ENCODE results near the gene CD44. TPM values are rescaled to one million over a fixed set of nuclear protein-coding genes. Genes with fewer than 3 reads are reported as not detected.

Gene CD44
- total RNA-seq, 1 donor from 2014 or later = 249 TPM

- intact Hi-C loops (cut with micrococcal nuclease) = loop anchor here (10.0 kb wide), 1 partner anchor 900 kb away; no protein-coding TSS in a partner anchor
Observed at GRCh38 chr11:35145271-35145670, 6.3 kb downstream of the CD44 start.

GRCh38 chr11:35146074-35146521 lies 7.1 kb downstream of the CD44 start:
- Mint-ChIP-seq H3K27ac (peak overlapping the region; percentile 95), H3K4me3 (ENCODE audit: low read depth) (peak overlapping the region; percentile 48), H3K36me3 (ENCODE audit: low read depth) (peaks cover 87% of the 10 kb centered on the region), H3K9me3 (peaks cover 3% of the 10 kb centered on the region), H3K27me3 (ENCODE audit: low read depth) (no peaks in the 10 kb centered on the region), H3K4me1 (ENCODE audit: low read depth) (peaks cover 78% of the 10 kb centered on the region)
- DNase-seq (ENCODE audit: low spot score) = peak; percentile 55
- intact Hi-C loops (cut with micrococcal nuclease) = loop anchor here (1.0 to 10.0 kb wide), 12 partner anchors 19 to 901 kb away; no protein-coding TSS in a partner anchor

More at GRCh38 chr11:35145271-35145670, 6.3 kb downstream of the CD44 start:
- no peak for DNase-seq (ENCODE audit: low spot score)
- peaks cover 73% of the 10 kb centered on the region for H3K4me1 Mint-ChIP-seq (ENCODE audit: low read depth)
- H3K27ac Mint-ChIP-seq = peak overlapping the region; percentile 95
- no peaks in the 10 kb centered on the region for H3K27me3 Mint-ChIP-seq (ENCODE audit: low read depth)
- H3K4me3 Mint-ChIP-seq (ENCODE audit: low read depth) = peak overlapping the region; percentile 48
- H3K36me3 Mint-ChIP-seq (ENCODE audit: low read depth) = peaks cover 86% of the 10 kb centered on the region
- peaks cover 3% of the 10 kb centered on the region for H3K9me3 Mint-ChIP-seq

GRCh38 chr11:35146711-35147110 lies 7.7 kb downstream of the CD44 start:
- Mint-ChIP-seq H3K27ac (peak overlapping the region; percentile 95), H3K4me1 (ENCODE audit: low read depth) (peaks cover 79% of the 10 kb centered on the region), H3K4me3 (ENCODE audit: low read depth) (peak overlapping the region; percentile 48), H3K9me3 (peaks cover 3% of the 10 kb centered on the region), H3K36me3 (ENCODE audit: low read depth) (peaks cover 87% of the 10 kb centered on the region), H3K27me3 (ENCODE audit: low read depth) (no peaks in the 10 kb centered on the region)
- no peak for DNase-seq (ENCODE audit: low spot score)
- intact Hi-C loops (cut with micrococcal nuclease) = loop anchor here (1.0 to 10.0 kb wide), 12 partner anchors 19 to 902 kb away; no protein-coding TSS in a partner anchor

DNA sequence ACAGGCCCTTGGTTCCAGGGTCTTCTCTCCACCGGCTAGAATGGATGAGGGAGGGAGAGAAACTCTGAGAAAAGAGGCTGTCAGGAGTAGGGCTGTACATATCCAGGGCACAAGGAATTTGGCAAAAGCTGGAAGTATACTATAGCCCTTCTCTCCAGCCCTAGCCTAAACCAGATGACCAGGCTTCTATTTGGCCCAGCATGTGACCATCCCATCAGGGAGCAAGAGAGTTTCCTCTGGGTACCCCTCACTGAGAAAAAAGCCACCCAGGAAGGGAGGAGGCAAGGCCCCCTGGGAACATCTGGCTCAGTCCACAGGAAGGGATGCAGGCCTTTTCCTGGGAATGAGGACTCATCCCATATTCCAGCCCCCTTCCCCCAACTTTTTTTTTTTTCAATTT lies 8.3 kb downstream of the CD44 start:
- peak overlapping the region; percentile 95 for H3K27ac Mint-ChIP-seq
- intact Hi-C loops (cut with micrococcal nuclease) = loop anchor here (2.0 to 10.0 kb wide), 3 partner anchors 196 to 902 kb away; no protein-coding TSS in a partner anchor
- peaks cover 78% of the 10 kb centered on the region for H3K4me1 Mint-ChIP-seq (ENCODE audit: low read depth)
- no peak for DNase-seq (ENCODE audit: low spot score)
- no peak overlapping the region for H3K4me3 Mint-ChIP-seq (ENCODE audit: low read depth)
- H3K27me3 Mint-ChIP-seq (ENCODE audit: low read depth) = no peaks in the 10 kb centered on the region
- H3K9me3 Mint-ChIP-seq = peaks cover 3% of the 10 kb centered on the region
- H3K36me3 Mint-ChIP-seq (ENCODE audit: low read depth) = peaks cover 87% of the 10 kb centered on the region

DNA sequence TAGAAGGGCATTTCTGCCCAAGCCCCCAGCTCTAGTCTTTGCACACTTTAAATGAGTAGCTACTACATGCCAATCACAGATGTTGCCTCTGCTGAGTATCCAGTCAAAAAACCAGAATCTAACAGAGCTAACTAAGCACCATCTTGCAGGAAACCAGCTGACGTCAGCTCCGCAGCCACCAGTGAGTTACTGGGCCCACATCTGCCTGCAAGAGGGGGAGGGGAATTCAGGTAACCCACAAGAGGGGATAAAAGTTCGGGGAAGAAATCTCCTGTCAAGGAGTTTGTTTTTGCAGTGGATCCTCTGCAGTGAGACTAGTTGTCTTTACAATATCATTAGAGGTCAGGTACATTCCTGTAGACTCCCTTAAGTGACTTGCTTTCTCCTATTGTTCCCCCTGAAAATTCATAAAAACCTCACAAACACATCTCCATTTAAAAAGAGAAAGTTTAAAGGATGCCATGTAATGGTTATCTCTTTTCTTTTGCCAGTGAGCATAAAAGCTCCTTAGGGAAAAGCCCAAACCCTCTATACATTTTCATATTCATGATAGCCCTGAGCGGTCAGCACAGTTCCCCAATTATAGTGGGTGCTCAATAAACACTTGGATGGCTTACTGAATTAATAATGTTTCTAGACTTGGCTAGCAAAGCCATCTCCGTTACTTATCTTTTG lies 9.3 kb downstream of the CD44 start:
- Mint-ChIP-seq H3K27me3 (ENCODE audit: low read depth) (no peaks in the 10 kb centered on the region), H3K27ac (peak overlapping the region; percentile 34), H3K9me3 (peaks cover 3% of the 10 kb centered on the region), H3K4me1 (ENCODE audit: low read depth) (peaks cover 81% of the 10 kb centered on the region), H3K36me3 (ENCODE audit: low read depth) (peaks cover 93% of the 10 kb centered on the region), H3K4me3 (ENCODE audit: low read depth) (no peak overlapping the region)
- DNase-seq (ENCODE audit: low spot score) = no peak
- intact Hi-C loops (cut with micrococcal nuclease) = loop anchor here (10.0 kb wide), 1 partner anchor 903 kb away; no protein-coding TSS in a partner anchor

DNA sequence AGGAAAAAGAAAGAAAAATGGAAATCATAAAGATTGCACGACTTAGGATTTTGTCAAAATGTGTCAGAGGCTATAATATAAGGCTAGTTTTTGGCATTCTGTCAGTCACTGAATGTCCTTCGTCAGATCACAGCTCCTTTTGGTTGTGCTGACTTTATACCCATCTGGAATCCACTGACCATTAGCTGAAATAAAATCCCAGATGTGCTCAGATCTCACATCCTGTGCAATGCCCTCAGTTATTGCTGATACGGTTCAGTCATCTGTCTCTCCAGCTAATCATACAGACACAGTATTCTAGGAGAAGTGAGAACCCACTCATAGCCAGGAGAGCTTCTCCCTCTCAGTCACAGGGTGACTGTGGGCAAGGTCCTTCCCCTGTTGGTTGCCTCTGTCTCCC lies 11.5 kb downstream of the CD44 start:
- Mint-ChIP-seq H3K4me1 (ENCODE audit: low read depth) (peaks cover 80% of the 10 kb centered on the region), H3K4me3 (ENCODE audit: low read depth) (no peak overlapping the region), H3K27me3 (ENCODE audit: low read depth) (no peaks in the 10 kb centered on the region), H3K27ac (no peak overlapping the region), H3K36me3 (ENCODE audit: low read depth) (peaks cover 94% of the 10 kb centered on the region), H3K9me3 (peaks cover 3% of the 10 kb centered on the region)
- DNase-seq (ENCODE audit: low spot score) = no peak
- intact Hi-C loops (cut with micrococcal nuclease) = no loop called here

GRCh38 chr11:35151241-35151640 lies 12.3 kb downstream of the CD44 start:
- H3K27ac Mint-ChIP-seq = no peak overlapping the region
- peaks cover 75% of the 10 kb centered on the region for H3K4me1 Mint-ChIP-seq (ENCODE audit: low read depth)
- peaks cover 3% of the 10 kb centered on the region for H3K9me3 Mint-ChIP-seq

DNA sequence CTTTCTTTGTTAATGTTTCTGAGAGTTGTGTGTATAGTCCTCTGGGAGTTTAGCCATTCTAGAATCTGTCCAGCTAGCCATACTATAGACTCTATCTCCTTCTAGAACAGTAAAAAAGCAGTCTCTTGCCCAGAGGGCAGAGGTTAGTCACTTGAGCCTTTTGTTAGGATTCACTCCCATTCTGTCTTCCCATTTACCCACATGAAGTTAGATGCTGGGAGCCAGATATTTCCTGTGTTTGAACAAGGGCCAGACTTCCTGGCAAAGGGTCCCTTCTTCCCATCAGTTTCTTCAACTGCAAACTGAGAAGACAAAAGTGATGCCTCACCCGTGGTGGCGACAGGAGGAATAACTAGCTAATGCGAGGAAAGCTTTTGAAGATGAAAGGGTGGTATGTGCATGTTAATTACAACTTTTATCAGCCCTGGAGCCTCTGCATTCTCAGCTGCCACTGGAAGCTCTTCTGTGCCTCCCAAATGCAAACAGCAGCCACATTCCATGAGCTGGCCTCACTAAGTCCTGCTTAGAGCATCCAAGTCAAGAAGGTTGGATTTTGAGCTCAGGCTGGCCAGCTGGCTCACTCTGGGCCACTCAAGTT lies 12.8 kb downstream of the CD44 start:
- Mint-ChIP-seq H3K4me1 (ENCODE audit: low read depth) (peaks cover 69% of the 10 kb centered on the region), H3K4me3 (ENCODE audit: low read depth) (no peak overlapping the region), H3K27ac (no peak overlapping the region), H3K27me3 (ENCODE audit: low read depth) (no peaks in the 10 kb centered on the region), H3K9me3 (no peaks in the 10 kb centered on the region), H3K36me3 (ENCODE audit: low read depth) (peaks cover 93% of the 10 kb centered on the region)
- DNase-seq (ENCODE audit: low spot score) = no peak
- intact Hi-C loops (cut with micrococcal nuclease) = no loop called here

More at GRCh38 chr11:35151241-35151640, 12.3 kb downstream of the CD44 start:
- Mint-ChIP-seq H3K27me3 (ENCODE audit: low read depth) (no peaks in the 10 kb centered on the region), H3K36me3 (ENCODE audit: low read depth) (peaks cover 94% of the 10 kb centered on the region), H3K4me3 (ENCODE audit: low read depth) (no peak overlapping the region)
- intact Hi-C loops (cut with micrococcal nuclease) = no loop called here
- DNase-seq (ENCODE audit: low spot score) = no peak

GRCh38 chr11:35152575-35152974 lies 13.6 kb downstream of the CD44 start:
- no peaks in the 10 kb centered on the region for H3K9me3 Mint-ChIP-seq
- H3K4me3 Mint-ChIP-seq (ENCODE audit: low read depth) = no peak overlapping the region
- intact Hi-C loops (cut with micrococcal nuclease) = no loop called here
- peak overlapping the region; percentile 31 for H3K27ac Mint-ChIP-seq
- no peaks in the 10 kb centered on the region for H3K27me3 Mint-ChIP-seq (ENCODE audit: low read depth)
- H3K4me1 Mint-ChIP-seq (ENCODE audit: low read depth) = peaks cover 70% of the 10 kb centered on the region
- DNase-seq (ENCODE audit: low spot score) = no peak
- peaks cover 92% of the 10 kb centered on the region for H3K36me3 Mint-ChIP-seq (ENCODE audit: low read depth)

- Mint-ChIP-seq H3K36me3 (ENCODE audit: low read depth) (peaks cover 94% of the 10 kb centered on the region), H3K4me3 (ENCODE audit: low read depth) (no peak overlapping the region), H3K27me3 (ENCODE audit: low read depth) (no peaks in the 10 kb centered on the region), H3K27ac (peak overlapping the region; percentile 67), H3K9me3 (no peaks in the 10 kb centered on the region), H3K4me1 (ENCODE audit: low read depth) (peaks cover 72% of the 10 kb centered on the region)
- no peak for DNase-seq (ENCODE audit: low spot score)
- intact Hi-C loops (cut with micrococcal nuclease) = no loop called here
Observed at GRCh38 chr11:35153280-35153679, 14.3 kb downstream of the CD44 start.

GRCh38 chr11:35154952-35155351 lies 16.0 kb downstream of the CD44 start:
- Mint-ChIP-seq H3K36me3 (ENCODE audit: low read depth) (peaks cover 94% of the 10 kb centered on the region), H3K27ac (no peak overlapping the region), H3K27me3 (ENCODE audit: low read depth) (no peaks in the 10 kb centered on the region), H3K9me3 (no peaks in the 10 kb centered on the region), H3K4me3 (ENCODE audit: low read depth) (no peak overlapping the region), H3K4me1 (ENCODE audit: low read depth) (peaks cover 76% of the 10 kb centered on the region)
- intact Hi-C loops (cut with micrococcal nuclease) = no loop called here
- no peak for DNase-seq (ENCODE audit: low spot score)

- H3K9me3 Mint-ChIP-seq = no peaks in the 10 kb centered on the region
- no peak overlapping the region for H3K27ac Mint-ChIP-seq
- H3K36me3 Mint-ChIP-seq (ENCODE audit: low read depth) = peaks cover 94% of the 10 kb centered on the region
- H3K4me3 Mint-ChIP-seq (ENCODE audit: low read depth) = no peak overlapping the region
- no peak for DNase-seq (ENCODE audit: low spot score)
- H3K4me1 Mint-ChIP-seq (ENCODE audit: low read depth) = peaks cover 81% of the 10 kb centered on the region
- no peaks in the 10 kb centered on the region for H3K27me3 Mint-ChIP-seq (ENCODE audit: low read depth)
- intact Hi-C loops (cut with micrococcal nuclease) = no loop called here
Observed at GRCh38 chr11:35155677-35156076, 16.7 kb downstream of the CD44 start.

Data from activated T-helper 2 cell treated with anti-CD3 and anti-CD28 coated beads, Interferon-gamma antibody, Interleukin-2, Interleukin-4, amounts not matched to agents 10 μg/mL and 5 μg/mL and 100 μg/mL, durations not matched to agents 14 hours and 24 hours and 36 hours (primary cell).